Measurements from ENCODE around the gene IQCN. TPM values are rescaled to one million over a fixed set of nuclear protein-coding genes. Genes with fewer than 3 reads are reported as not detected.

Gene IQCN
- total RNA-seq, 1 experiment from 2014 or later, result 0.61 TPM

- TF ChIP-seq HMGXB4 (CRISPR knock-in tag; IDR thresholded peaks at IDR 0.05) (peak; percentile 97), ZNF138 (CRISPR knock-in tag; conservative IDR thresholded peaks at IDR 0.05) (0 out of 2 replicates have a peak, but pooled peaks have one; percentile 50), TCF7 (CRISPR knock-in tag; IDR thresholded peaks at IDR 0.05; ENCODE audit: low read depth) (peak; percentile 91), ZNF232 (CRISPR knock-in tag; IDR thresholded peaks at IDR 0.05) (peak; percentile 94; the same call in 1 of the 2 replicates), SP1 (CRISPR knock-in tag; conservative IDR thresholded peaks at IDR 0.05) (peak; percentile 76; the same call in 1 of the 2 replicates), ZNF671 (CRISPR knock-in tag; IDR thresholded peaks at IDR 0.05) (no peak), ESRRA (CRISPR knock-in tag; IDR thresholded peaks at IDR 0.05; ENCODE audit: borderline replicate concordance) (peak; percentile 82; the same call in 1 of the 2 replicates), MYBL2 (CRISPR knock-in tag; IDR thresholded peaks at IDR 0.05) (peak; percentile 93), ZNF425 (CRISPR knock-in tag; conservative IDR thresholded peaks at IDR 0.05) (no peak), STAT6 (CRISPR knock-in tag; conservative IDR thresholded peaks at IDR 0.05; ENCODE audit: low read depth) (no peak), AFF4 (CRISPR knock-in tag; IDR thresholded peaks at IDR 0.05; ENCODE audit: borderline replicate concordance) (no peak), NR2C2 (CRISPR knock-in tag; IDR thresholded peaks at IDR 0.05) (no peak; the same call in 1 of the 2 replicates), ZBTB43 (CRISPR knock-in tag; IDR thresholded peaks at IDR 0.05) (peak; percentile 95), TEAD4 (CRISPR knock-in tag; IDR thresholded peaks at IDR 0.05) (peak; percentile 92), EMX1 (CRISPR knock-in tag; IDR thresholded peaks at IDR 0.05) (no peak), ARID4B (CRISPR knock-in tag; IDR thresholded peaks at IDR 0.05; ENCODE audit: borderline replicate concordance) (peak; percentile 100), FOXP4 (CRISPR knock-in tag; IDR thresholded peaks at IDR 0.05) (peak; percentile 98), FOXP1 (CRISPR knock-in tag; IDR thresholded peaks at IDR 0.05; ENCODE audit: borderline replicate concordance) (peak; percentile 99), IRF1 (CRISPR knock-in tag; IDR thresholded peaks at IDR 0.05) (peak; percentile 91)
Observed at GRCh38 chr19:18233224-18233825, 40.9 kb downstream of the IQCN start (continued).

Measured in WTC11 (cell line).